Transverse colon (tissue), 4 donors: ENCODE measurements around the gene SH2D7. TPM values are rescaled to one million over a fixed set of nuclear protein-coding genes. Genes with fewer than 3 reads are reported as not detected.
A peak's percentile ranks its signal among the peaks of the same experiment; 100 is the strongest.

Experiments
- DNase-seq: peaks from one replicate; pipeline ENCODE4 v3.0.0-alpha.2; 2019
- H3K27ac ChIP-seq, 4 donors: fragments of 200-600 bp; sonication (generic); 2 replicates each; pipeline ENCODE4 v1.5.1; 2016 to 2018; ENCODE audit warnings: inconsistent platforms in 4 of 4
- H3K27me3 ChIP-seq: fragments of 200-600 bp; sonication (generic); 2 replicates; pipeline ENCODE4 v1.5.1; 2017; ENCODE audit warnings: inconsistent platforms
- H3K36me3 ChIP-seq, 4 donors: fragments of 200-600 bp; sonication (generic); 2 replicates each; pipeline ENCODE4 v1.5.1; 2017 to 2019; ENCODE audit warnings: inconsistent platforms in 4 of 4
- H3K4me1 ChIP-seq, 4 donors: fragments of 200-600 bp; sonication (generic); 2 replicates each; pipeline ENCODE4 v1.5.1; 2017 to 2020; ENCODE audit warnings: inconsistent platforms in 4 of 4
- H3K4me3 ChIP-seq, 4 donors: fragments of 200-600 bp; sonication (generic); 1 replicate in 1 of 4; 2 replicates in 3 of 4; pipeline versions ENCODE4 v1.5.1 to v1.6.1; 2017 to 2019; ENCODE audit warnings: inconsistent platforms in 4 of 4
- H3K9me3 ChIP-seq, 2 donors: fragments of 200-600 bp; sonication (generic); 2 replicates each; pipeline ENCODE4 v1.5.1; 2017 to 2019; ENCODE audit warnings: inconsistent platforms in 2 of 2
- EP300 ChIP-seq: sonication (generic); formaldehyde crosslinking; IDR thresholded peaks from one replicate; pipeline ENCODE4 v1.6.1; 2017; ENCODE audit warnings: antibody characterized with exemption, low read depth
- POLR2A ChIP-seq: fragments of 450-650 bp; IDR thresholded peaks from one replicate; pipeline ENCODE4 v1.6.1; 2016; ENCODE audit warnings: antibody characterized with exemption, mild to moderate bottlenecking, moderate library complexity
- POLR2AphosphoS5 ChIP-seq, 3 donors: sonication (generic); formaldehyde crosslinking; IDR thresholded peaks; one replicate each; pipeline ENCODE4 v1.6.1; 2016; ENCODE audit warnings: antibody characterized with exemption in 3 of 3
- WGBS, 2 donors: methylation state at CpG; one replicate each; pipeline ENCODE4 v1.1.5; 2018; ENCODE audit warnings: low coverage in 1 of 2; 5-methylcytosine and 5-hydroxymethylcytosine counted together
- in situ Hi-C, 4 donors: fragments of 200-750 bp; cut with MboI; loops; one replicate each; pipeline versions ENCODE4 v1.15.0 to v1.15.1; 2017; ENCODE audit warnings: low sequenced_read_pairs in 3 of 4, low pct_ligation_motif_present in 1 of 4, low pct_unique_long_range_greater_than_20kb in 1 of 4
- intact Hi-C: fragments of 100-400 bp; cut with DNase I; formaldehyde crosslinking; loops from one replicate; pipeline ENCODE4 v1.15.1; 2023; ENCODE audit warnings: low total_unique reads
- total RNA-seq, 4 donors: library from RNA; depleted of rRNA; stranded (reverse); fragments of >200 nt; gene quantifications; one replicate each; pipeline ENCODE4 v1.1.0, GENCODE V29; 2016
- TF ChIP-seq, protein P1 (sequence below), 5 experiments: fragments of 200-600 bp in 3 of 5; fragments of 450-650 bp in 2 of 5; sonication (generic) in 3 of 5; IDR thresholded peaks; 1 replicate in 2 of 5; 2 replicates in 3 of 5; pipeline ENCODE4 v1.5.1; 2016 to 2017; ENCODE audit warnings: antibody characterized with exemption in 5 of 5, inconsistent platforms in 3 of 5, mild to moderate bottlenecking in 2 of 5, moderate library complexity in 1 of 5

Gene SH2D7
- total RNA-seq, 4 donors from 2014 or later = 6.0 to 9.7 (median 9.3) TPM; not detected in 1

DNA sequence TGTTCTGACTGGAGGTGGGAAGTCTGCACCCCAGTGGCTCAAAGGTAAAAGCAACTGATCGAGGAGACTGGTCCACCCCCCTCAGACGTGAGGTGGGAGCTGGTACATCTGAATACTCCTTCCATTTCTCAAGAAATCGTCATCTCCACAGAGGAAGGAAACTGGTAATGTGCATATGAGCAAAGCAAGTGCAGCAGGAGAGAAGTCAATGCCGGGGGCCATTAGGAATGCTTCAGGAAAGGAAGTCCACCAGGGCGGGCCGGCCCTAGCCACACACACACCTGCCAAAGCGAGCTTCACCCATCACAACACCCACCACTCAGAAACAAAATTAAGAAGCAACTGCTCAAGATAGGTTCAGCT lies 23.3 kb upstream of the SH2D7 start:
- TF ChIP-seq POLR2AphosphoS5 (IDR thresholded peaks at IDR 0.05) (no peak), EP300 (no peak), POLR2A (no peak)
- TF ChIP-seq, protein P1, sequence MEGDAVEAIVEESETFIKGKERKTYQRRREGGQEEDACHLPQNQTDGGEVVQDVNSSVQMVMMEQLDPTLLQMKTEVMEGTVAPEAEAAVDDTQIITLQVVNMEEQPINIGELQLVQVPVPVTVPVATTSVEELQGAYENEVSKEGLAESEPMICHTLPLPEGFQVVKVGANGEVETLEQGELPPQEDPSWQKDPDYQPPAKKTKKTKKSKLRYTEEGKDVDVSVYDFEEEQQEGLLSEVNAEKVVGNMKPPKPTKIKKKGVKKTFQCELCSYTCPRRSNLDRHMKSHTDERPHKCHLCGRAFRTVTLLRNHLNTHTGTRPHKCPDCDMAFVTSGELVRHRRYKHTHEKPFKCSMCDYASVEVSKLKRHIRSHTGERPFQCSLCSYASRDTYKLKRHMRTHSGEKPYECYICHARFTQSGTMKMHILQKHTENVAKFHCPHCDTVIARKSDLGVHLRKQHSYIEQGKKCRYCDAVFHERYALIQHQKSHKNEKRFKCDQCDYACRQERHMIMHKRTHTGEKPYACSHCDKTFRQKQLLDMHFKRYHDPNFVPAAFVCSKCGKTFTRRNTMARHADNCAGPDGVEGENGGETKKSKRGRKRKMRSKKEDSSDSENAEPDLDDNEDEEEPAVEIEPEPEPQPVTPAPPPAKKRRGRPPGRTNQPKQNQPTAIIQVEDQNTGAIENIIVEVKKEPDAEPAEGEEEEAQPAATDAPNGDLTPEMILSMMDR (IDR thresholded peaks at IDR 0.05) = no peak
- no peak for DNase-seq
- H3K27me3 ChIP-seq = no peaks in the 10 kb centered on the region
- H3K9me3 ChIP-seq = no peaks in the 10 kb centered on the region
- in situ Hi-C loops = no loop called here
- intact Hi-C loops = no loop called here
- peaks cover 73 to 100% (median 98%) of the 10 kb centered on the region in 4 donors for H3K4me1 ChIP-seq
- peak overlapping the region in 1 of 4 donors; percentile 4 for H3K4me3 ChIP-seq
- no peaks in the 10 kb centered on the region for H3K36me3 ChIP-seq
- peak overlapping the region; percentile 87 to 98 (median 96) for H3K27ac ChIP-seq
- 21 to 69% methylated on average over 3 to 7 of the region's 7 CpGs for WGBS, 2 donors

DNA sequence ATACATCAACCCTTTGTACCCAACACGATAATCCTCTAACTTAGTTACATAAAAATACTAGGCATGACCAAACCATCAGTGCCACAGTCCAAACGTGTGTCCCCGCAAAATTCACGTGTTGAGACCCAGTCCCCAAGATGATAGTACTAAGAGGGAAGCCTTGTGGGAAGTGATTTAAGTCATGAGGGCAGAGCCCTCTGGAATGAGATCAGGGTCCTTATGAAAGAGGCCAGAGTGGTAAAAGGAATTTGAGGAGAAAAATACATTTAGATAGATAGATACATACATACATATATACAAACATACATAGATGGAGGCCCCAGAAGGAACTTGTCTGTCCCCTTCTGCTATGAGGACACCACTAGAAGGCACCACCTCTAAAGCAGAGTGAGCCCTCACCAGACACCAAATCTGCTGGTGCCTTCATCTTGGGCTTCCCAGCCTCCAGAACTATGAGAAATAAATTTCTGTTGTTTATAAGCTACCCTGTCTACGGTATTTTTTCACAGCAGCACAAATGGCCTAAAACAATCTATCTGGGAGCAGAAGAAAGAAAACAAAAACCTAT lies 22.8 kb upstream of the SH2D7 start:
- intact Hi-C loops (no loop called here), in situ Hi-C loops (no loop called here)
- WGBS, 2 donors = 59 to 71% methylated on average over 5 of the region's 5 CpGs

DNA sequence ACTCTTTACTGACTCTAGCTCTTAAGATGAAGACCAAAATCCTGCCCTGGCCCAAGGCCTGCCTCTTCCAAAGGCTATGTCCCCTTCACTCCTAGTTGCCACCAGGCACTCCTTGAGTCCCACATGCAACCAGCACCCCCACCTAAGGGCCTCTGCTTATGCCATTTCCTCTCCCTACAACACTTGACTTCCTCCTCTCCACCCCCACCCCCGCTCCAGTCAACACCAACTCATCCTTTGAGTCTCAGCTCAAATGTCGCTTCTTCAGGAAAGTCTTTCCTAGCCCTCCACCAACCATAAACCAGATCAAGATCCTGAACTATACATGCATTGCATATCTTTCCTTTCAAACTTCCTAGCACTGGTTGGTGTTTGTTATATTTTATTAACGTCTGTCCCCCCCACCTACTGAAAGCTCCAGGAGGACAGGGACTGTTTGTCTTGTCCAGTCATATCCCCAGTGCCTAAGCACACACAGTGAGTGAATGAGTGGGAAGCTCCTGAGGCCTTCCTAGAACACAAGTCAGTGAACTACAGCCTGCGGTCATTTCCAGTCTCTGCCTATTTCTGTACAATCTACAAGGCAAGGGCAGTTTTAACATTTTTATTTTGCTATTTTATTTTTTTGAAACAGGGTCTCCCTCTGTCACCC lies 22.2 kb upstream of the SH2D7 start:
- no peaks in the 10 kb centered on the region for H3K36me3 ChIP-seq
- H3K9me3 ChIP-seq = no peaks in the 10 kb centered on the region
- no peak overlapping the region for H3K4me3 ChIP-seq
- peaks cover 70 to 100% (median 93%) of the 10 kb centered on the region in 4 donors for H3K4me1 ChIP-seq
- in situ Hi-C loops = no loop called here
- H3K27me3 ChIP-seq = no peaks in the 10 kb centered on the region
- DNase-seq = peak; percentile 56
- TF ChIP-seq EP300 (no peak), POLR2A (no peak), POLR2AphosphoS5 (IDR thresholded peaks at IDR 0.05) (no peak)
- TF ChIP-seq, protein P1 (IDR thresholded peaks at IDR 0.05) = no peak
- WGBS, 2 donors = 53 to 73% methylated on average over 2 to 4 of the region's 4 CpGs
- H3K27ac ChIP-seq = peak overlapping the region; percentile 87 to 98 (median 96)
- intact Hi-C loops = no loop called here

More for the DNA sequence above, 22.8 kb upstream of the SH2D7 start:
- no peaks in the 10 kb centered on the region for H3K9me3 ChIP-seq
- no peak overlapping the region for H3K4me3 ChIP-seq
- TF ChIP-seq POLR2A (no peak), EP300 (no peak), POLR2AphosphoS5 (IDR thresholded peaks at IDR 0.05) (no peak)
- TF ChIP-seq, protein P1 (IDR thresholded peaks at IDR 0.05) = no peak
- H3K27ac ChIP-seq = peak overlapping the region; percentile 87 to 98 (median 96)
- no peaks in the 10 kb centered on the region for H3K27me3 ChIP-seq
- no peak for DNase-seq
- H3K4me1 ChIP-seq = peaks cover 70 to 100% (median 94%) of the 10 kb centered on the region in 4 donors
- H3K36me3 ChIP-seq = no peaks in the 10 kb centered on the region

DNA sequence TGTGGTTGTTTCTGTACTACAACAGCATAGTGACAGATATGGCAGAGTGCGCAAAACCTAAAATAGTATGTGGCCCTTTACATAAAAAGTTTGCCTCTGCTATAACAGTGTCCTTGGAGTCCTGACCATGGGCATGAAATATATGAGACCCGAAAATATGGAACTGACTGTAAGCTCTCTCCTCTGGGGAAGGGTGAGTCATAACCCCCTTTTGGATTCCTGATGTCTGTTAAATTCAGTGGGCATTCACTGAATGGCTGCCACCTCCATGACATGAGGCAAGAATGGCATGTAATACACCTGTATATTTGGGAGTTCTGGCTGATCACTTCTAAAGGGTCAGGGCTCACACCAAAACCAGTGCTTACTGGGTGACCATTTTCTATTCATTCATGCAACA lies 21.0 kb upstream of the SH2D7 start:
- WGBS, 2 donors = 63 to 83% methylated on average over 2 of the region's 2 CpGs
- no peak for DNase-seq

More for the DNA sequence above, 21.0 kb upstream of the SH2D7 start:
- no peak overlapping the region for H3K4me3 ChIP-seq
- no peaks in the 10 kb centered on the region for H3K9me3 ChIP-seq
- intact Hi-C loops = no loop called here
- TF ChIP-seq, protein P1 (IDR thresholded peaks at IDR 0.05) = no peak
- no peak for TF ChIP-seq POLR2AphosphoS5 (IDR thresholded peaks at IDR 0.05)
- TF ChIP-seq EP300 = no peak
- no peak for TF ChIP-seq POLR2A
- peaks cover 63 to 100% (median 90%) of the 10 kb centered on the region in 4 donors for H3K4me1 ChIP-seq
- no peaks in the 10 kb centered on the region for H3K36me3 ChIP-seq
- peak overlapping the region; percentile 95 to 99 (median 98) for H3K27ac ChIP-seq
- in situ Hi-C loops = no loop called here
- H3K27me3 ChIP-seq = no peaks in the 10 kb centered on the region
